ENCODE results near the gene FBXW11. TPM values are rescaled to one million over a fixed set of nuclear protein-coding genes. Genes with fewer than 3 reads are reported as not detected.

Gene FBXW11
- total and polyA plus RNA-seq, 10 of the 15 experiments (the other 5 are each of a cell fraction or from before 2014, with no cell fraction given) = 4.3 to 61.5 (median 40.0) TPM

DNA sequence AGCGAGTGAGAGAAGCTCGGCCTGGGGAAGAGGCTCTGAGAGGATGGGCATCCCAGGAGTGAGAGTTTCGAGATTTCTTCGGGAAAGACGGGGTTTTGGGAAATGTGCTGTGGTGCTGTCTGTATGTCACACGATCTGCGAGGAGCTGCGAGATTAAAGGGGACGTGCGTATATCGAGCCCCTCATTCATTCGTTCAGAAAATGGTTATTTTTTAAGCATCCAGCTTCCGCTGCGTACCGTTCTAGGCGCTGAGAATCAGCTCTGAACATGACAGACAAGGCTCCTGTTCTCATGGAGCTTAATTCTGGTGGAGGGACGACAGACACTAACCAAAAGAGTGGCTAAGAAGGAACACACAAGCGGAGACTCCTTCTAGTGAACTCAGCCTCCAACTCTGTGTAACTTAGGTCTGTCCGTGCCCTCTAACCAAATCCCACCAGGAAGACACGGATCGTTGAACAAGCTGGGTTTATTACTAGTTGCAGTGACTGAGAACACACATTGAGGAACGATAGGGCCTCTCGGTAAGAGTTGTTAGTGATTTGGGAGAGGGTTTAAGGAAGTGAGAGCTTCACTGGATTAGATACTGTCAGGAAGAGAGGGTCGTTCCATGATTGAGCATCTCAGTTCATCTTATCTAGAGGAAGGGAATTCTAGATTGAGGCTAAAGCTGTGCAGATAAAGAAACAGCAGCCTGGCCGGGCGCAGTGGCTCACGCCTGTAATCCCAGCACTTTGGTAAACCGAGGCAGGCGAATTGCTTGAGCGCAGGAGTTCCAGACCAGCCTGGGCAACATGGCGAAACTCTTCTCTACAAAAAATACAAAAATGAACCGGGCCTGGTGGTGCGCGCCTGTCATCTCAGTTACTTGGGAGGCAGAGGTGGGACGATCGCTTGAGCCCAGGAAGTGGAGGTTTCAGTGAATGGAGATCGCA, 1.0 kb upstream of the FBXW11 start:
- Histone ChIP-seq H3K4me2 (ENCODE audit: control insufficient read depth, insufficient read depth) (peak overlapping the region; percentile 82), H3K9me3 (replicated peaks; ENCODE audit: control insufficient read depth, insufficient read depth, low read length) (no peaks in the 10 kb centered on the region), H2AFZ (ENCODE audit: control insufficient read depth, low read depth, low read length) (peak overlapping the region; percentile 99), H4K20me1 (ENCODE audit: control insufficient read depth, insufficient read depth) (no peaks in the 10 kb centered on the region), H3K4me1 (ENCODE audit: control insufficient read depth, insufficient read depth, low read length) (peaks cover 22% of the 10 kb centered on the region), H3K9ac (ENCODE audit: control insufficient read depth, insufficient read depth, low read length) (peak overlapping the region; percentile 88), H3K36me3 (ENCODE audit: control insufficient read depth in 2 of 2, insufficient read depth in 2 of 2, low read length in 1 of 2) (no peaks in the 10 kb centered on the region), H3K27ac (ENCODE audit: control insufficient read depth, insufficient read depth) (peak overlapping the region; percentile 98), H3K27me3 (replicated peaks in 1 of 2; ENCODE audit: control insufficient read depth in 2 of 2, insufficient read depth in 2 of 2, low read length in 1 of 2) (no peaks in the 10 kb centered on the region), H3K4me3 (peak overlapping the region; percentile 100), H3K79me2 (ENCODE audit: control insufficient read depth, insufficient read depth, low read length) (peaks cover 48% of the 10 kb centered on the region)
- ATAC-seq = no peak
- ChIA-PET CTCF (interaction anchor here (0.7 to 9.6 kb wide), 18 partner anchors 18 to 182 kb away, joined by 3 to 179 read pairs (median 6); partner anchors contain the start of gene STK10), SMC1A (ENCODE audit: uncharacterized antibody, unreplicated experiment) (interaction anchor here (0.8 to 8.8 kb wide), 24 partner anchors 10 to 588 kb away, joined by 3 to 167 read pairs (median 4); partner anchors contain the start of genes FGF18 and STK10), RAD21 (ENCODE audit: unreplicated experiment) (interaction anchor here (1.0 to 6.4 kb wide), 23 partner anchors 12 to 363 kb away, joined by 3 to 97 read pairs (median 4); partner anchors contain the start of gene STK10), POLR2A (interaction anchor here (1.0 to 3.1 kb wide), 15 partner anchors 9 to 181 kb away, joined by 3 to 30 read pairs (median 4); partner anchors contain the start of gene STK10)
- 25% methylated on average over 33 of the region's 37 CpGs for WGBS (ENCODE audit: insufficient coverage, insufficient replicate concordance, low lambda C conversion rate, missing lambda C conversion rate)
- no peak for DNase-seq (ENCODE audit: low read depth, low spot score)
- FAIRE-seq = no peak
- TSS peak; percentile 98 for BruUV-seq (replicated peaks)
- intact Hi-C loops (cut with micrococcal nuclease; ENCODE audit: unreplicated experiment) = loop anchor here (2.0 to 10.0 kb wide), 2 partner anchors 181 to 593 kb away; partner anchors contain the start of genes FGF18 and STK10
- in situ Hi-C loops (cut with MboI) = loop anchor here (5.0 kb wide), 1 partner anchor 180 kb away; the partner anchor contains the start of gene STK10
- TF ChIP-seq SUPT20H (IDR thresholded peaks at IDR 0.05; ENCODE audit: borderline replicate concordance, control insufficient read depth, low read depth, low read length) (no peak), HDAC2 (IDR thresholded peaks at IDR 0.05) (no peak), HCFC1 (IDR thresholded peaks at IDR 0.05; ENCODE audit: low read length) (no peak), BMI1 (IDR thresholded peaks at IDR 0.05; ENCODE audit: borderline replicate concordance) (no peak), MEF2B (IDR thresholded peaks at IDR 0.05; ENCODE audit: partially characterized antibody, poor library complexity, severe bottlenecking) (peak; percentile 21), ZNF24 (IDR thresholded peaks at IDR 0.05) (peak; percentile 90), IKZF1 (conservative IDR thresholded peaks at IDR 0.05) (no peak), NFXL1 (IDR thresholded peaks at IDR 0.05; ENCODE audit: borderline replicate concordance) (no peak), CEBPB (IDR thresholded peaks at IDR 0.05; ENCODE audit: borderline replicate concordance in 1 of 2, low read depth in 2 of 2, low read length in 2 of 2) (no peak), KLF5 (IDR thresholded peaks at IDR 0.05; ENCODE audit: partially characterized antibody) (no peak), GABPA (IDR thresholded peaks at IDR 0.05; ENCODE audit: low read depth) (no peak), TBL1XR1 (IDR thresholded peaks at IDR 0.05; ENCODE audit: low read depth, low read length) (no peak), MYB (IDR thresholded peaks at IDR 0.05; ENCODE audit: borderline replicate concordance, low read depth, low read length) (no peak), LARP7 (IDR thresholded peaks at IDR 0.05) (no peak)
- TF ChIP-seq, protein P1, sequence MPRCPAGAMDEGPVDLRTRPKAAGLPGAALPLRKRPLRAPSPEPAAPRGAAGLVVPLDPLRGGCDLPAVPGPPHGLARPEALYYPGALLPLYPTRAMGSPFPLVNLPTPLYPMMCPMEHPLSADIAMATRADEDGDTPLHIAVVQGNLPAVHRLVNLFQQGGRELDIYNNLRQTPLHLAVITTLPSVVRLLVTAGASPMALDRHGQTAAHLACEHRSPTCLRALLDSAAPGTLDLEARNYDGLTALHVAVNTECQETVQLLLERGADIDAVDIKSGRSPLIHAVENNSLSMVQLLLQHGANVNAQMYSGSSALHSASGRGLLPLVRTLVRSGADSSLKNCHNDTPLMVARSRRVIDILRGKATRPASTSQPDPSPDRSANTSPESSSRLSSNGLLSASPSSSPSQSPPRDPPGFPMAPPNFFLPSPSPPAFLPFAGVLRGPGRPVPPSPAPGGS (IDR thresholded peaks at IDR 0.05; ENCODE audit: borderline replicate concordance, insufficient read depth, low read depth, low read length, poor library complexity, severe bottlenecking) = no peak
- TF ChIP-seq, protein P2, sequence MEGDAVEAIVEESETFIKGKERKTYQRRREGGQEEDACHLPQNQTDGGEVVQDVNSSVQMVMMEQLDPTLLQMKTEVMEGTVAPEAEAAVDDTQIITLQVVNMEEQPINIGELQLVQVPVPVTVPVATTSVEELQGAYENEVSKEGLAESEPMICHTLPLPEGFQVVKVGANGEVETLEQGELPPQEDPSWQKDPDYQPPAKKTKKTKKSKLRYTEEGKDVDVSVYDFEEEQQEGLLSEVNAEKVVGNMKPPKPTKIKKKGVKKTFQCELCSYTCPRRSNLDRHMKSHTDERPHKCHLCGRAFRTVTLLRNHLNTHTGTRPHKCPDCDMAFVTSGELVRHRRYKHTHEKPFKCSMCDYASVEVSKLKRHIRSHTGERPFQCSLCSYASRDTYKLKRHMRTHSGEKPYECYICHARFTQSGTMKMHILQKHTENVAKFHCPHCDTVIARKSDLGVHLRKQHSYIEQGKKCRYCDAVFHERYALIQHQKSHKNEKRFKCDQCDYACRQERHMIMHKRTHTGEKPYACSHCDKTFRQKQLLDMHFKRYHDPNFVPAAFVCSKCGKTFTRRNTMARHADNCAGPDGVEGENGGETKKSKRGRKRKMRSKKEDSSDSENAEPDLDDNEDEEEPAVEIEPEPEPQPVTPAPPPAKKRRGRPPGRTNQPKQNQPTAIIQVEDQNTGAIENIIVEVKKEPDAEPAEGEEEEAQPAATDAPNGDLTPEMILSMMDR (IDR thresholded peaks at IDR 0.05 in 2 of 3, conservative IDR thresholded peaks at IDR 0.05 in 1 of 3; ENCODE audit: control insufficient read depth in 2 of 3, extremely low read depth in 1 of 3, insufficient read depth in 1 of 3, low read depth in 3 of 3, low read length in 3 of 3) = no peak
- TF ChIP-seq, protein P3, sequence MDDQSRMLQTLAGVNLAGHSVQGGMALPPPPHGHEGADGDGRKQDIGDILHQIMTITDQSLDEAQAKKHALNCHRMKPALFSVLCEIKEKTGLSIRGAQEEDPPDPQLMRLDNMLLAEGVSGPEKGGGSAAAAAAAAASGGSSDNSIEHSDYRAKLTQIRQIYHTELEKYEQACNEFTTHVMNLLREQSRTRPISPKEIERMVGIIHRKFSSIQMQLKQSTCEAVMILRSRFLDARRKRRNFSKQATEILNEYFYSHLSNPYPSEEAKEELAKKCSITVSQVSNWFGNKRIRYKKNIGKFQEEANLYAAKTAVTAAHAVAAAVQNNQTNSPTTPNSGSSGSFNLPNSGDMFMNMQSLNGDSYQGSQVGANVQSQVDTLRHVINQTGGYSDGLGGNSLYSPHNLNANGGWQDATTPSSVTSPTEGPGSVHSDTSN (IDR thresholded peaks at IDR 0.05; ENCODE audit: insufficient replicate concordance, low read depth, low read length) = no peak
